IMR-90 (cell line): ENCODE results near the gene KRTAP5-3.

Experiments
- BHLHE40 ChIP-seq: fragments of 150-350 bp; IDR thresholded peaks from 2 replicates; pipeline ENCODE4 v1.6.1; 2016; ENCODE audit warnings: mild to moderate bottlenecking, low read depth, low read length
- POLR2A ChIP-seq: IDR thresholded peaks from 2 replicates; pipeline ENCODE4 v1.6.1; 2012; ENCODE audit warnings: mild to moderate bottlenecking, low read depth, low read length
- SMC3 ChIP-seq: fragments of 150-350 bp; IDR thresholded peaks from 2 replicates; pipeline ENCODE4 v1.6.1; 2016; ENCODE audit warnings: low read depth, mild to moderate bottlenecking, antibody characterized with exemption, low read length, moderate library complexity
- USF2 ChIP-seq: fragments of 150-350 bp; IDR thresholded peaks from 2 replicates; pipeline ENCODE4 v1.6.1; 2017; ENCODE audit warnings: mild to moderate bottlenecking, antibody characterized with exemption, low read length, low read depth
- TF ChIP-seq, protein P1 (sequence below): conservative IDR thresholded peaks from 2 replicates; pipeline ENCODE4 v1.5.1; 2012; ENCODE audit warnings: mild to moderate bottlenecking, low read depth, low read length, improper control_type of control experiment

GRCh38 chr11:1638344-1638743, 30.1 kb upstream of the KRTAP5-3 start:
- TF ChIP-seq, protein P1, sequence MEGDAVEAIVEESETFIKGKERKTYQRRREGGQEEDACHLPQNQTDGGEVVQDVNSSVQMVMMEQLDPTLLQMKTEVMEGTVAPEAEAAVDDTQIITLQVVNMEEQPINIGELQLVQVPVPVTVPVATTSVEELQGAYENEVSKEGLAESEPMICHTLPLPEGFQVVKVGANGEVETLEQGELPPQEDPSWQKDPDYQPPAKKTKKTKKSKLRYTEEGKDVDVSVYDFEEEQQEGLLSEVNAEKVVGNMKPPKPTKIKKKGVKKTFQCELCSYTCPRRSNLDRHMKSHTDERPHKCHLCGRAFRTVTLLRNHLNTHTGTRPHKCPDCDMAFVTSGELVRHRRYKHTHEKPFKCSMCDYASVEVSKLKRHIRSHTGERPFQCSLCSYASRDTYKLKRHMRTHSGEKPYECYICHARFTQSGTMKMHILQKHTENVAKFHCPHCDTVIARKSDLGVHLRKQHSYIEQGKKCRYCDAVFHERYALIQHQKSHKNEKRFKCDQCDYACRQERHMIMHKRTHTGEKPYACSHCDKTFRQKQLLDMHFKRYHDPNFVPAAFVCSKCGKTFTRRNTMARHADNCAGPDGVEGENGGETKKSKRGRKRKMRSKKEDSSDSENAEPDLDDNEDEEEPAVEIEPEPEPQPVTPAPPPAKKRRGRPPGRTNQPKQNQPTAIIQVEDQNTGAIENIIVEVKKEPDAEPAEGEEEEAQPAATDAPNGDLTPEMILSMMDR: no peak
- TF ChIP-seq USF2 (no peak), POLR2A (no peak), SMC3 (no peak), BHLHE40 (no peak)
